Endothelial cell (in vitro differentiated cells): ENCODE data around the gene SH3PXD2A. TPM values are rescaled to one million over a fixed set of nuclear protein-coding genes. Genes with fewer than 3 reads are reported as not detected.
A peak's percentile ranks its signal among the peaks of the same experiment; 100 is the strongest.

Experiments used
- DNase-seq: peaks from one replicate; pipeline ENCODE4 v3.0.0; 2021; ENCODE audit warnings: low spot score
- H3K27ac Mint-ChIP-seq: one replicate; pipeline ENCODE4 v1.8.0; 2021; ENCODE audit warnings: mixed read lengths, inconsistent platforms; ENCODE audit not compliant: unreplicated experiment
- H3K27me3 Mint-ChIP-seq: one replicate; pipeline ENCODE4 v1.8.0; 2021; ENCODE audit warnings: mild to moderate bottlenecking, moderate library complexity, mixed read lengths, inconsistent platforms; ENCODE audit not compliant: unreplicated experiment
- H3K36me3 Mint-ChIP-seq: one replicate; pipeline ENCODE4 v1.8.0; 2021; ENCODE audit warnings: mild to moderate bottlenecking, low read depth, mixed read lengths, inconsistent platforms; ENCODE audit not compliant: unreplicated experiment
- H3K4me1 Mint-ChIP-seq: one replicate; pipeline ENCODE4 v1.8.0; 2021; ENCODE audit warnings: mild to moderate bottlenecking, mixed read lengths, inconsistent platforms; ENCODE audit not compliant: unreplicated experiment
- H3K4me3 Mint-ChIP-seq: one replicate; pipeline ENCODE4 v1.8.0; 2021; ENCODE audit warnings: mild to moderate bottlenecking, mixed read lengths, inconsistent platforms; ENCODE audit not compliant: unreplicated experiment
- H3K9me3 Mint-ChIP-seq: one replicate; pipeline ENCODE4 v1.8.0; 2021; ENCODE audit warnings: mixed read lengths, inconsistent platforms; ENCODE audit not compliant: unreplicated experiment
- CTCF ChIP-seq: fragments of 200-600 bp; sonication (generic); IDR thresholded peaks from one replicate; pipeline ENCODE4 v1.5.0; 2021; ENCODE audit warnings: antibody characterized with exemption; ENCODE audit not compliant: unreplicated experiment
- total RNA-seq: library from RNA; stranded (reverse); fragmentation: NEBNext Ultra II Directional; extraction: Animal tissue kit (Norgen Biotek cat#: 25700); gene quantifications from one replicate; pipeline ENCODE4 v1.2.1, GENCODE V29; 2021; ENCODE audit not compliant: unreplicated experiment

SH3PXD2A gene
- total RNA-seq, 1 donor from 2014 or later = 59.9 TPM

GRCh38 chr10:103617602-103618385 is 237.6 kb downstream of the SH3PXD2A start:
- Mint-ChIP-seq H3K9me3 (no peaks in the 10 kb centered on the region), H3K36me3 (peaks cover 35% of the 10 kb centered on the region), H3K4me1 (peaks cover 19% of the 10 kb centered on the region), H3K27me3 (peaks cover 29% of the 10 kb centered on the region), H3K27ac (no peak overlapping the region), H3K4me3 (no peak overlapping the region)
- TF ChIP-seq CTCF = no peak
- no peak for DNase-seq

GRCh38 chr10:103616705-103617601 is 238.4 kb downstream of the SH3PXD2A start:
- Mint-ChIP-seq H3K27ac (no peak overlapping the region), H3K9me3 (no peaks in the 10 kb centered on the region), H3K27me3 (peaks cover 27% of the 10 kb centered on the region), H3K4me3 (no peak overlapping the region), H3K36me3 (peaks cover 37% of the 10 kb centered on the region), H3K4me1 (peaks cover 19% of the 10 kb centered on the region)
- no peak for DNase-seq
- no peak for TF ChIP-seq CTCF

GRCh38 chr10:103614306-103615158 is 240.8 kb downstream of the SH3PXD2A start:
- Mint-ChIP-seq H3K4me1 (peaks cover 19% of the 10 kb centered on the region), H3K36me3 (peaks cover 49% of the 10 kb centered on the region), H3K27me3 (peaks cover 25% of the 10 kb centered on the region), H3K9me3 (no peaks in the 10 kb centered on the region), H3K4me3 (peak overlapping the region; percentile 84), H3K27ac (peak overlapping the region; percentile 55)
- DNase-seq = no peak
- TF ChIP-seq CTCF = no peak

- peaks cover 22% of the 10 kb centered on the region for H3K27me3 Mint-ChIP-seq
- H3K36me3 Mint-ChIP-seq = peaks cover 59% of the 10 kb centered on the region
- no peak for DNase-seq
- H3K4me3 Mint-ChIP-seq = no peak overlapping the region
- TF ChIP-seq CTCF = no peak
- H3K4me1 Mint-ChIP-seq = peaks cover 19% of the 10 kb centered on the region
- H3K27ac Mint-ChIP-seq = no peak overlapping the region
- H3K9me3 Mint-ChIP-seq = no peaks in the 10 kb centered on the region
Observed at GRCh38 chr10:103613616-103614015, 241.8 kb downstream of the SH3PXD2A start.
